ENCODE results near the gene JMJD6.

DNA sequence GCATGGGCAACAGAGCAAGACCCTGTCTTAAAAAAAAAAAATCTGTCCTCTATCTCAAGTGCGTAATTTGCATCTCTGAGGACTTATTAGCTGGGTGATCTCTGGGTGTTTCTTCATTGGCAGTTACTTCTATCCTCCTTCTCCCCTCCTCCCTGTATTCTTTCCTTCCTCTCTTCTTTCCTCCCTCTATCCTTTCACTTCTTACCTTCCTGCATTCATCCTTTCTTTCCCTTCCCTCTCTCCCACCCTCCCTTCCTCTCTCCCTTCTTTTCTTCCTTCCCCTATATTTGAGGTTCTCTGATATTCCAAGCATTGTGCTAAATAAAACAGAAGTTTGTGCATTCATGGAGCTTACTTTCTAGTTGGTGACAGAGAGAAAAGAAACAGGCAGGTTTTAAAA, 22.3 kb upstream of the JMJD6 start:
- no peak for TF ChIP-seq ARNTL (CRISPR knock-in tag; IDR thresholded peaks at IDR 0.05; ENCODE audit: borderline replicate concordance, low read depth)
- TF ChIP-seq OSR1 (CRISPR knock-in tag; IDR thresholded peaks at IDR 0.05) = no peak
- no peak for TF ChIP-seq ZFP30 (CRISPR knock-in tag; IDR thresholded peaks at IDR 0.05)
- TF ChIP-seq RARB (CRISPR knock-in tag; IDR thresholded peaks at IDR 0.05) = no peak
- TF ChIP-seq, protein P1, sequence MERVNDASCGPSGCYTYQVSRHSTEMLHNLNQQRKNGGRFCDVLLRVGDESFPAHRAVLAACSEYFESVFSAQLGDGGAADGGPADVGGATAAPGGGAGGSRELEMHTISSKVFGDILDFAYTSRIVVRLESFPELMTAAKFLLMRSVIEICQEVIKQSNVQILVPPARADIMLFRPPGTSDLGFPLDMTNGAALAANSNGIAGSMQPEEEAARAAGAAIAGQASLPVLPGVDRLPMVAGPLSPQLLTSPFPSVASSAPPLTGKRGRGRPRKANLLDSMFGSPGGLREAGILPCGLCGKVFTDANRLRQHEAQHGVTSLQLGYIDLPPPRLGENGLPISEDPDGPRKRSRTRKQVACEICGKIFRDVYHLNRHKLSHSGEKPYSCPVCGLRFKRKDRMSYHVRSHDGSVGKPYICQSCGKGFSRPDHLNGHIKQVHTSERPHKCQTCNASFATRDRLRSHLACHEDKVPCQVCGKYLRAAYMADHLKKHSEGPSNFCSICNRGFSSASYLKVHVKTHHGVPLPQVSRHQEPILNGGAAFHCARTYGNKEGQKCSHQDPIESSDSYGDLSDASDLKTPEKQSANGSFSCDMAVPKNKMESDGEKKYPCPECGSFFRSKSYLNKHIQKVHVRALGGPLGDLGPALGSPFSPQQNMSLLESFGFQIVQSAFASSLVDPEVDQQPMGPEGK (CRISPR knock-in tag; IDR thresholded peaks at IDR 0.05; ENCODE audit: borderline replicate concordance) = no peak
- TF ChIP-seq PPARA (CRISPR knock-in tag; IDR thresholded peaks at IDR 0.05; ENCODE audit: borderline replicate concordance) = no peak
- no peak for TF ChIP-seq ZC3H10 (CRISPR knock-in tag; IDR thresholded peaks at IDR 0.05)
- TF ChIP-seq ZNF70 (CRISPR knock-in tag; IDR thresholded peaks at IDR 0.05) = no peak
- TF ChIP-seq, protein P2, sequence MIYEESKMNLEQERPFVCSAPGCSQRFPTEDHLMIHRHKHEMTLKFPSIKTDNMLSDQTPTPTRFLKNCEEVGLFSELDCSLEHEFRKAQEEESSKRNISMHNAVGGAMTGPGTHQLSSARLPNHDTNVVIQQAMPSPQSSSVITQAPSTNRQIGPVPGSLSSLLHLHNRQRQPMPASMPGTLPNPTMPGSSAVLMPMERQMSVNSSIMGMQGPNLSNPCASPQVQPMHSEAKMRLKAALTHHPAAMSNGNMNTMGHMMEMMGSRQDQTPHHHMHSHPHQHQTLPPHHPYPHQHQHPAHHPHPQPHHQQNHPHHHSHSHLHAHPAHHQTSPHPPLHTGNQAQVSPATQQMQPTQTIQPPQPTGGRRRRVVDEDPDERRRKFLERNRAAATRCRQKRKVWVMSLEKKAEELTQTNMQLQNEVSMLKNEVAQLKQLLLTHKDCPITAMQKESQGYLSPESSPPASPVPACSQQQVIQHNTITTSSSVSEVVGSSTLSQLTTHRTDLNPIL (CRISPR knock-in tag; IDR thresholded peaks at IDR 0.05; ENCODE audit: low read depth) = no peak
- TF ChIP-seq TOX (CRISPR knock-in tag; IDR thresholded peaks at IDR 0.05; ENCODE audit: borderline replicate concordance) = no peak

Measured in SK-N-SH treated with all-trans-retinoic acid at 6 μM for 48 hours (cell line).